SK-N-SH (cell line): Measurements from ENCODE around the gene DIS3L.

ENCODE experiments used
- GABPA ChIP-seq: IDR thresholded peaks from 2 replicates; pipeline ENCODE4 v1.4.0; 2012; ENCODE audit warnings: low read depth, mild to moderate bottlenecking
- JUND ChIP-seq: IDR thresholded peaks from 2 replicates; pipeline ENCODE4 v1.4.0; 2012
- SIN3A ChIP-seq: IDR thresholded peaks from 2 replicates; pipeline ENCODE4 v1.6.1; 2012; ENCODE audit warnings: low read depth, mild to moderate bottlenecking, low read length, moderate library complexity, borderline replicate concordance
- TF ChIP-seq, protein P1 (sequence below): fragments of 200-600 bp; sonication (generic); IDR thresholded peaks from 2 replicates; pipeline ENCODE4 v1.6.1; 2017; ENCODE audit warnings: antibody characterized with exemption, mild to moderate bottlenecking, moderate library complexity

DNA sequence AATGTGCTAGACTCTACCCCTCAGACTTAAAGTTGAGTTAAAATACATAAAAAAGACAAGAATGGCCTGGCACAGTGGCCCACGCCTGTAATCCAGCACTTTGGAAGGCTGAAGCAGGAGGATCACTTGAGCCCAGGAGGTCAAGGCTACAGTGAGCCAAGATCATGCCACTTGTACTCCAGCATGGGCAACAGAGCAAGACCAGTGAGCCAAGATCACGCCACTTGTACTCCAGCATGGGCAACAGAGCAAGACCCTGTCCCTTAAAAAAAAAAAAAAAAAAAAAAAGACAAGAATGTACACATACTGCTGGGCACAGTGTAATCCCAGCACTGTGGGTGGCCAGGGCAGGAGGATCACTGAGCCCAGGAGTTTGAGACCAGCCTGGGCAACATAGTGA lies 17.4 kb downstream of the DIS3L start:
- TF ChIP-seq, protein P1, sequence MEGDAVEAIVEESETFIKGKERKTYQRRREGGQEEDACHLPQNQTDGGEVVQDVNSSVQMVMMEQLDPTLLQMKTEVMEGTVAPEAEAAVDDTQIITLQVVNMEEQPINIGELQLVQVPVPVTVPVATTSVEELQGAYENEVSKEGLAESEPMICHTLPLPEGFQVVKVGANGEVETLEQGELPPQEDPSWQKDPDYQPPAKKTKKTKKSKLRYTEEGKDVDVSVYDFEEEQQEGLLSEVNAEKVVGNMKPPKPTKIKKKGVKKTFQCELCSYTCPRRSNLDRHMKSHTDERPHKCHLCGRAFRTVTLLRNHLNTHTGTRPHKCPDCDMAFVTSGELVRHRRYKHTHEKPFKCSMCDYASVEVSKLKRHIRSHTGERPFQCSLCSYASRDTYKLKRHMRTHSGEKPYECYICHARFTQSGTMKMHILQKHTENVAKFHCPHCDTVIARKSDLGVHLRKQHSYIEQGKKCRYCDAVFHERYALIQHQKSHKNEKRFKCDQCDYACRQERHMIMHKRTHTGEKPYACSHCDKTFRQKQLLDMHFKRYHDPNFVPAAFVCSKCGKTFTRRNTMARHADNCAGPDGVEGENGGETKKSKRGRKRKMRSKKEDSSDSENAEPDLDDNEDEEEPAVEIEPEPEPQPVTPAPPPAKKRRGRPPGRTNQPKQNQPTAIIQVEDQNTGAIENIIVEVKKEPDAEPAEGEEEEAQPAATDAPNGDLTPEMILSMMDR: no peak
- TF ChIP-seq GABPA: no peak
- no peak for TF ChIP-seq SIN3A
- TF ChIP-seq JUND: no peak
